Natural killer cell (primary cell): Measurements from ENCODE around the gene DPP7. TPM values are rescaled to one million over a fixed set of nuclear protein-coding genes. Genes with fewer than 3 reads are reported as not detected.
A peak's percentile ranks its signal among the peaks of the same experiment; 100 is the strongest.

ENCODE experiments used
- ATAC-seq, 3 donors: fragments of 150-1000 bp in 2 of 3; fragments of 200-7000 bp in 1 of 3; cut with Tn5 transposase; 1 replicate in 1 of 3; 2 replicates in 2 of 3; pipeline ENCODE4 v1.10.0; 2021; ENCODE audit warnings: mild to moderate bottlenecking in 2 of 3, moderate library complexity in 2 of 3
- DNase-seq, 2 donors: peaks; one replicate each; pipeline versions ENCODE4 v3.0.0 to v3.0.0-alpha.2; 2013 to 2021; ENCODE audit warnings: mixed read lengths in 1 of 2
- H3K27ac ChIP-seq: one replicate; pipeline ENCODE4 v1.5.1; 2013; ENCODE audit warnings: mild to moderate bottlenecking, low read length
- H3K27me3 ChIP-seq: one replicate; pipeline ENCODE4 v1.6.1; 2013; ENCODE audit warnings: low read length; ENCODE audit not compliant: control insufficient read depth, insufficient read depth
- H3K36me3 ChIP-seq: one replicate; pipeline ENCODE4 v1.6.1; 2013; ENCODE audit warnings: low read length; ENCODE audit not compliant: control insufficient read depth, insufficient read depth
- H3K4me1 ChIP-seq: one replicate; pipeline ENCODE4 v1.6.1; 2013; ENCODE audit warnings: low read length; ENCODE audit not compliant: control insufficient read depth, insufficient read depth
- H3K4me3 ChIP-seq: one replicate; pipeline ENCODE4 v1.5.1; 2013; ENCODE audit warnings: low read length
- H3K9me3 ChIP-seq: one replicate; pipeline ENCODE4 v1.6.1; 2013; ENCODE audit warnings: low read length; ENCODE audit not compliant: control insufficient read depth, insufficient read depth
- H3K27ac Mint-ChIP-seq, 2 donors: one replicate each; pipeline ENCODE4 v1.8.0; 2022; ENCODE audit warnings: mild to moderate bottlenecking in 2 of 2, mixed read lengths in 2 of 2, moderate library complexity in 1 of 2
- H3K27me3 Mint-ChIP-seq, 2 donors: one replicate each; pipeline ENCODE4 v1.8.0; 2022; ENCODE audit warnings: low read depth in 2 of 2, mixed read lengths in 2 of 2
- H3K36me3 Mint-ChIP-seq: one replicate; pipeline ENCODE4 v1.8.0; 2022; ENCODE audit warnings: mixed read lengths
- H3K4me1 Mint-ChIP-seq, 2 donors: one replicate each; pipeline ENCODE4 v1.8.0; 2022; ENCODE audit warnings: mixed read lengths in 2 of 2
- H3K4me3 Mint-ChIP-seq: one replicate; pipeline ENCODE4 v1.8.0; 2022; ENCODE audit warnings: mild to moderate bottlenecking, moderate library complexity, mixed read lengths
- H3K9me3 Mint-ChIP-seq, 2 donors: one replicate each; pipeline ENCODE4 v1.8.0; 2022; ENCODE audit warnings: mixed read lengths in 2 of 2
- WGBS: methylation state at CpG from one replicate; pipeline ENCODE4 v1.1.7; 2013; ENCODE audit warnings: missing lambda C conversion rate; ENCODE audit not compliant: insufficient coverage; 5-methylcytosine and 5-hydroxymethylcytosine counted together
- intact Hi-C: fragments of 100-400 bp; cut with micrococcal nuclease; formaldehyde crosslinking; loops from one replicate; pipeline ENCODE4 v1.14.2; 2022
- total RNA-seq, 4 donors: library from RNA; stranded (reverse); fragments of 120-200 nt in 1 of 4; gene quantifications; one replicate each; pipeline versions ENCODE4 v1.2.3 to v1.2.4, GENCODE V29; 2013 to 2022
- TF ChIP-seq, protein P1 (sequence below): fragments of 200-600 bp; IDR thresholded peaks from one replicate; pipeline ENCODE4 v1.8.0; 2022; ENCODE audit warnings: antibody characterized with exemption

The DPP7 gene
- total RNA-seq, 3 donors from 2014 or later (not counting 1 experiment from before 2014, with no cell fraction given): 233 to 264 (median 251) TPM

DNA sequence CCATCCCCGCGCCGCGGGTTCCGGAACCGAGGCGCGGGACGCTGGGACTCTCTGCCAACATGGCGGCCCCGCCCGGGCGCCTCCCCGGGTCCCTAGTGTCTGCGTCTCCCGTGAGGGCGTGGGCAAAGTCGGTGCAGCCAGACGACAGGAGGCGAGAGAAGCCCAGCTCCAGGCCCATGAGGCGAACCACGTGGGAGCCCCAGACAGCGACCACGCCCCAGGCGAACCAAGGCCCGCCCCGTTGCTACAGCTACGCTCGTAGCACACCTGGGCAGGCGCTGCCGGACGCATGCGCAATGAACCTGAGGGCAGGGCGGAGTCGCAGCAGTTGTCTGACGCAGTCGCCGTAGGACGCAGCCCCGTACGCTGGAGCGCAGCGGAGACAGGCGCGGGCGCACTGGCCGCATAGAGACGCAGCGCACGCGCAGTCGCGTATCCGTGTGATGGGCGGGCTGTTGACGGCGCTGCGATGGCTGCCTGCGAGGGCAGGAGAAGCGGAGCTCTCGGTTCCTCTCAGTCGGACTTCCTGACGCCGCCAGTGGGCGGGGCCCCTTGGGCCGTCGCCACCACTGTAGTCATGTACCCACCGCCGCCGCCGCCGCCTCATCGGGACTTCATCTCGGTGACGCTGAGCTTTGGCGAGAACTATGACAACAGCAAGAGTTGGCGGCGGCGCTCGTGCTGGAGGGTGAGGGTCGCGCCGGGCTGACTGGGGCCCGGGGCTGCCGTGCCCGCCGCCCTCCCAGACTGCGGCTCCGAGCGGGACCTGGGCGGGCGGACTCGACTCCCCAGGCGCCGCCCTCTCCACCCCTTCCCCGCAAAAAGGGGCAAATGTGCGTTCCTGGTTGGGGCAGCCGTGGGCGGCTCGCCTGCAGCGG is 27.8 kb downstream of the DPP7 start, which contains the start of gene MAN1B1:
MAN1B1 (plus strand) TSS at position 455 of the 878 bp plus-strand sequence; CDS start at position 470, 15 bp downstream.
- Histone ChIP-seq H3K4me3 (peak within 1 kb of the TSS; percentile 57), H3K27ac (peak within 1 kb of the TSS; percentile 81), H3K4me1 (peaks cover 18% of the 10 kb centered on the region), H3K9me3 (no peaks in the 10 kb centered on the region), H3K36me3 (peaks cover 7% of the 10 kb centered on the region), H3K27me3 (no peaks in the 10 kb centered on the region)
- DNase-seq: peak; percentile 96 to 100
- no peaks in the 10 kb centered on the region for H3K36me3 Mint-ChIP-seq
- H3K27me3 Mint-ChIP-seq: no peaks in the 10 kb centered on the region
- peak within 1 kb of the TSS; percentile 92 to 96 for H3K27ac Mint-ChIP-seq
- under 1% methylated on average over 101 of the region's 101 CpGs for WGBS
- peak within 1 kb of the TSS; percentile 95 for H3K4me3 Mint-ChIP-seq
- H3K9me3 Mint-ChIP-seq: no peaks in the 10 kb centered on the region
- peaks cover 15 to 29% of the 10 kb centered on the region in 2 donors for H3K4me1 Mint-ChIP-seq
- TF ChIP-seq, protein P1, sequence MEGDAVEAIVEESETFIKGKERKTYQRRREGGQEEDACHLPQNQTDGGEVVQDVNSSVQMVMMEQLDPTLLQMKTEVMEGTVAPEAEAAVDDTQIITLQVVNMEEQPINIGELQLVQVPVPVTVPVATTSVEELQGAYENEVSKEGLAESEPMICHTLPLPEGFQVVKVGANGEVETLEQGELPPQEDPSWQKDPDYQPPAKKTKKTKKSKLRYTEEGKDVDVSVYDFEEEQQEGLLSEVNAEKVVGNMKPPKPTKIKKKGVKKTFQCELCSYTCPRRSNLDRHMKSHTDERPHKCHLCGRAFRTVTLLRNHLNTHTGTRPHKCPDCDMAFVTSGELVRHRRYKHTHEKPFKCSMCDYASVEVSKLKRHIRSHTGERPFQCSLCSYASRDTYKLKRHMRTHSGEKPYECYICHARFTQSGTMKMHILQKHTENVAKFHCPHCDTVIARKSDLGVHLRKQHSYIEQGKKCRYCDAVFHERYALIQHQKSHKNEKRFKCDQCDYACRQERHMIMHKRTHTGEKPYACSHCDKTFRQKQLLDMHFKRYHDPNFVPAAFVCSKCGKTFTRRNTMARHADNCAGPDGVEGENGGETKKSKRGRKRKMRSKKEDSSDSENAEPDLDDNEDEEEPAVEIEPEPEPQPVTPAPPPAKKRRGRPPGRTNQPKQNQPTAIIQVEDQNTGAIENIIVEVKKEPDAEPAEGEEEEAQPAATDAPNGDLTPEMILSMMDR: no peak
- peak; percentile 86 to 93 (median 86) for ATAC-seq
- intact Hi-C loops: no loop called here

GRCh38 chr9:137085920-137086530 is 28.5 kb downstream of the DPP7 start:
- peaks cover 15 to 29% of the 10 kb centered on the region in 2 donors for H3K4me1 Mint-ChIP-seq
- Histone ChIP-seq H3K27me3 (no peaks in the 10 kb centered on the region), H3K36me3 (peaks cover 5% of the 10 kb centered on the region), H3K27ac (peak overlapping the region; percentile 81), H3K4me1 (peaks cover 18% of the 10 kb centered on the region), H3K4me3 (peak overlapping the region; percentile 57), H3K9me3 (no peaks in the 10 kb centered on the region)
- no peaks in the 10 kb centered on the region for H3K36me3 Mint-ChIP-seq
- DNase-seq: peak in 1 of 2 donors; percentile 48
- TF ChIP-seq, protein P1: no peak
- peak in 2 of 3 donors; percentile 2 to 6 for ATAC-seq
- H3K4me3 Mint-ChIP-seq: peak overlapping the region; percentile 95
- WGBS: 2% methylated on average over 58 of the region's 58 CpGs
- H3K27me3 Mint-ChIP-seq: no peaks in the 10 kb centered on the region
- H3K9me3 Mint-ChIP-seq: no peaks in the 10 kb centered on the region
- peak overlapping the region; percentile 92 to 96 for H3K27ac Mint-ChIP-seq
- intact Hi-C loops: no loop called here

DNA sequence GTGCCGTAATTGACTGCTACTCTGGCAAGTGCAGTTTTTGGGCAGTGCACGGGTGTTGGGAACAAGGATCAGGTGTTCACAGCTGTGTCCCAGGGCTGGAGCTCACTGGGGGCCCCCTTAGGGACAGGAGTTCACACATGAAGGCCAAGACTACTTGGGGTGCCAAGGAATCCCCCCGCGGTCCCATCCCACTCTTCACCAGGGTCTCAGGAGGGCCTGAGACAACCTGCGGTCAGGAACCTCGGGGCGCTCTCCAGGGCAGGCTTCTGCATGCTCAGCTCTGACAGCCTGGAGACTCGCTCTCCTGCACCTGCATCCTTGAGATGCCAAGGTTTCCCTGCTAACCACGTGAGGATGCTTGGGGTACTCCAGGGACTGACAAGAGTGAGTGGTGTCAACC is 30.0 kb downstream of the DPP7 start:
- TF ChIP-seq, protein P1: no peak
- Mint-ChIP-seq H3K36me3 (no peaks in the 10 kb centered on the region), H3K27me3 (no peaks in the 10 kb centered on the region), H3K9me3 (no peaks in the 10 kb centered on the region), H3K27ac (no peak overlapping the region), H3K4me1 (peaks cover 15 to 24% of the 10 kb centered on the region in 2 donors), H3K4me3 (no peak overlapping the region)
- intact Hi-C loops: no loop called here
- ATAC-seq (no peak), DNase-seq (no peak)
- Histone ChIP-seq H3K36me3 (no peaks in the 10 kb centered on the region), H3K9me3 (no peaks in the 10 kb centered on the region), H3K27me3 (no peaks in the 10 kb centered on the region), H3K4me3 (no peak overlapping the region), H3K4me1 (peaks cover 18% of the 10 kb centered on the region), H3K27ac (no peak overlapping the region)
- WGBS: 84% methylated on average over 9 of the region's 9 CpGs
